Gastrocnemius medialis (tissue), 4 donors: Measurements from ENCODE around the gene ANKRD33B. TPM values are rescaled to one million over a fixed set of nuclear protein-coding genes. Genes with fewer than 3 reads are reported as not detected.
"Not testable (repeated sequence)": the region's sequence is repeated elsewhere in the genome, so short reads cannot be mapped to it uniquely, and the experiment has no call there.

ENCODE experiments used
- ATAC-seq, 2 donors: fragments of 150-250 bp; one replicate each; pipeline ENCODE4 v1.9.1; 2016
- DNase-seq, 2 donors: peaks; one replicate each; pipeline ENCODE4 v3.0.0-alpha.2; 2019
- H3K27ac ChIP-seq, 4 donors: fragments of 200-600 bp; sonication (generic); 1 replicate in 1 of 4; 2 replicates in 3 of 4; pipeline ENCODE4 v1.5.1; 2016 to 2018; ENCODE audit warnings: mild to moderate bottlenecking in 2 of 4, moderate library complexity in 1 of 4
- H3K27me3 ChIP-seq, 3 donors: fragments of 200-600 bp; sonication (generic) in 2 of 3; 1 replicate in 1 of 3; 2 replicates in 2 of 3; pipeline versions ENCODE4 v1.5.1 to v1.6.0; 2016 to 2019; ENCODE audit warnings: mild to moderate bottlenecking in 1 of 3, moderate library complexity in 1 of 3
- H3K36me3 ChIP-seq, 2 donors: fragments of 200-600 bp; sonication (generic) in 1 of 2; one replicate each; pipeline ENCODE4 v1.5.1; 2017 to 2018
- H3K4me1 ChIP-seq, 2 donors: fragments of 200-600 bp; sonication (generic) in 1 of 2; one replicate each; pipeline ENCODE4 v1.5.1; 2016 to 2017; ENCODE audit warnings: mild to moderate bottlenecking in 2 of 2
- H3K4me3 ChIP-seq, 4 donors: fragments of 200-600 bp; sonication (generic) in 3 of 4; 1 replicate in 1 of 4; 2 replicates in 3 of 4; pipeline ENCODE4 v1.5.1; 2016 to 2019; ENCODE audit warnings: mild to moderate bottlenecking in 2 of 4
- H3K9me3 ChIP-seq, 3 donors: fragments of 200-600 bp; sonication (generic) in 2 of 3; 1 replicate in 1 of 3; 2 replicates in 2 of 3; pipeline ENCODE4 v1.5.1; 2016 to 2019
- POLR2A ChIP-seq, 2 donors: fragments of 450-650 bp; IDR thresholded peaks; one replicate each; pipeline ENCODE4 v1.6.1; 2017; ENCODE audit warnings: antibody characterized with exemption in 2 of 2, mild to moderate bottlenecking in 2 of 2, moderate library complexity in 2 of 2
- in situ Hi-C, 4 donors: fragments of 200-750 bp; cut with MboI; loops; one replicate each; pipeline versions ENCODE4 v1.15.0 to v1.8.0; 2017; ENCODE audit warnings: low sequenced_read_pairs in 4 of 4
- intact Hi-C: fragments of 100-400 bp; cut with DNase I; formaldehyde crosslinking; loops from one replicate; pipeline ENCODE4 v1.15.1; 2023; ENCODE audit warnings: low total_unique reads
- total RNA-seq, 4 donors: library from RNA; depleted of rRNA; stranded (reverse); fragments of >200 nt; gene quantifications; one replicate each; pipeline versions ENCODE4 v1.1.0 to v1.2.3, GENCODE V29; 2016
- TF ChIP-seq, protein P1 (sequence below), 5 experiments: fragments of 450-650 bp in 3 of 5; fragments of 200-600 bp in 2 of 5; sonication (generic) in 2 of 5; IDR thresholded peaks in 4 of 5; conservative IDR thresholded peaks in 1 of 5; 1 replicate in 4 of 5; 2 replicates in 1 of 5; pipeline ENCODE4 v1.5.1; 2016 to 2019; ENCODE audit warnings: antibody characterized with exemption in 5 of 5, mild to moderate bottlenecking in 3 of 5, moderate library complexity in 3 of 5

Gene ANKRD33B
- total RNA-seq, 4 donors from 2014 or later = 2.2 to 38.9 (median 15.1) TPM

DNA sequence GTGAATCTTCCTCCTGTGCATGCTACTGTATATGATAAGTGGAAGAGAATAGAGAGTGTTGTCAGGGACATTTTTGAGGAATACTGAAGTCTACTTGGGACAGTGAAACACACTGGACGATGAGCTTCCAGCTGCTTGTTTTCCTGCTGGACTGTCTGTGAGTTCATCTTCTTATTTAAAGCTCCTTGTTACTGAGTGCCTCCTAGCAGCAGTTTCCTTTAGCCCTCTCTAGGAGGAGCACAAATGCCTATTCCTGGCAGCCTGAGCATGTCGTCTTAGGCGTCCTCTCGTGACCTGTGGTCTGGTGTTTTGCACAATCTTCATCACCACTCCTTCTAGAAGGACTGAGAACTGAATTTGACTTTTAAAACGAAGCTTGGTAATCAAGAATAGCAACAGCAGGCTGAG is 43.8 kb downstream of the ANKRD33B start:
- peak overlapping the region; percentile 74 to 89 (median 82) for H3K27ac ChIP-seq
- in situ Hi-C loops = loop anchor here in 1 of 4 donors (25.0 kb wide), 1 partner anchor 320 kb away; no protein-coding TSS in a partner anchor
- no peaks in the 10 kb centered on the region for H3K9me3 ChIP-seq
- H3K36me3 ChIP-seq = no peaks in the 10 kb centered on the region
- TF ChIP-seq, protein P1, sequence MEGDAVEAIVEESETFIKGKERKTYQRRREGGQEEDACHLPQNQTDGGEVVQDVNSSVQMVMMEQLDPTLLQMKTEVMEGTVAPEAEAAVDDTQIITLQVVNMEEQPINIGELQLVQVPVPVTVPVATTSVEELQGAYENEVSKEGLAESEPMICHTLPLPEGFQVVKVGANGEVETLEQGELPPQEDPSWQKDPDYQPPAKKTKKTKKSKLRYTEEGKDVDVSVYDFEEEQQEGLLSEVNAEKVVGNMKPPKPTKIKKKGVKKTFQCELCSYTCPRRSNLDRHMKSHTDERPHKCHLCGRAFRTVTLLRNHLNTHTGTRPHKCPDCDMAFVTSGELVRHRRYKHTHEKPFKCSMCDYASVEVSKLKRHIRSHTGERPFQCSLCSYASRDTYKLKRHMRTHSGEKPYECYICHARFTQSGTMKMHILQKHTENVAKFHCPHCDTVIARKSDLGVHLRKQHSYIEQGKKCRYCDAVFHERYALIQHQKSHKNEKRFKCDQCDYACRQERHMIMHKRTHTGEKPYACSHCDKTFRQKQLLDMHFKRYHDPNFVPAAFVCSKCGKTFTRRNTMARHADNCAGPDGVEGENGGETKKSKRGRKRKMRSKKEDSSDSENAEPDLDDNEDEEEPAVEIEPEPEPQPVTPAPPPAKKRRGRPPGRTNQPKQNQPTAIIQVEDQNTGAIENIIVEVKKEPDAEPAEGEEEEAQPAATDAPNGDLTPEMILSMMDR (IDR thresholded peaks at IDR 0.05 in 4 of 5, conservative IDR thresholded peaks at IDR 0.05 in 1 of 5) = peak in 1 of 5 experiments; percentile 28
- peak in 1 of 2 donors; percentile 51 for TF ChIP-seq POLR2A (IDR thresholded peaks at IDR 0.05)
- ATAC-seq (peak; percentile 96), DNase-seq (peak; percentile 81 to 83)
- no peaks in the 10 kb centered on the region for H3K27me3 ChIP-seq
- H3K4me1 ChIP-seq = peaks cover 16 to 18% of the 10 kb centered on the region in 2 donors
- peak overlapping the region in 2 of 4 donors; percentile 2 to 13 for H3K4me3 ChIP-seq
- intact Hi-C loops = no loop called here

DNA sequence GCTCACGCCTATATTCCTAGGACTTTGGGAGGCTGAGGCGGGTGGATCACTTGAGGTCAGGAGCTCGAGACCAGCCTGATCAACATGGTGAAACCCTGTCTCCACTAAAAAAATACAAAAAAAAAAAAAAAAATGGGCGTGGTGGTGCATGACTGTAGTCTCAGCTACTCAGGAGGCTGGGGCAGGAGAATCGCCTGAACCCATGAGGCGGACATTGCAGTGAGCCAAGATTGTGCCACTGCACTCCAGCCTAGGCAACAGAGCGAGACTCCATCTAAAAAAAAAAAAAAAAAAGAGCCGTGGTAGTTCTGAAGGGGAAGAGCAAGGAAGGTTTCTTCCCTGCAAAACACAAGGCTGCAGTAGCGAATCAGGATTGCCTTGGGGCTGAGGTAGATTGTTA is 44.2 kb downstream of the ANKRD33B start:
- H3K9me3 ChIP-seq, H3K4me3 ChIP-seq, H3K36me3 ChIP-seq, H3K27me3 ChIP-seq, intact Hi-C loops, DNase-seq: not testable (repeated sequence)
- in situ Hi-C loops = loop anchor here in 1 of 4 donors (25.0 kb wide), 1 partner anchor 321 kb away; no protein-coding TSS in a partner anchor
- H3K4me1 ChIP-seq = peaks cover 16 to 18% of the 10 kb centered on the region in 2 donors
- ATAC-seq = peak in 1 of 2 donors; percentile 12
- peak overlapping the region; percentile 74 to 89 (median 82) for H3K27ac ChIP-seq

DNA sequence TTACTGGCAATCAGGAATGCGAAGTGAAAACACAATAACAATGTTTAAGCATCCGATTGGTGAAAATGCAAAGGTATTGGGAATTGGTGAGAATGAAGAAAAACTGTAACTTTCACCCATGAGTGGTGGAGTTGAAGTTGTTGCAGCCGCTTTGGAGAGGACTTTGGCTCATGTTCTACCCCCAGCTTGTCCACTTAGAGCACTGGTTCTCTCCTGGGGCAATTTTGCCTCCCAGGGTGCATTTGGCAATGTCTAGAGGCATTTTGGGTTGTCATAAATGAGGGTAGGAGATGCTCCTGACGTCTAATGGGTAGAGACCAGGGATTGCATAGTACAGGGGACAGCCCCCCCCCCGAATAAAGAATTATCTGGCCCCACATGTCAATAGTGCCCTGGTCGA is 46.2 kb downstream of the ANKRD33B start:
- DNase-seq = no peak
- no peak for TF ChIP-seq POLR2A (IDR thresholded peaks at IDR 0.05)
- TF ChIP-seq, protein P1 (IDR thresholded peaks at IDR 0.05 in 4 of 5, conservative IDR thresholded peaks at IDR 0.05 in 1 of 5) = no peak
- in situ Hi-C loops = loop anchor here in 1 of 4 donors (25.0 kb wide), 1 partner anchor 323 kb away; no protein-coding TSS in a partner anchor

DNA sequence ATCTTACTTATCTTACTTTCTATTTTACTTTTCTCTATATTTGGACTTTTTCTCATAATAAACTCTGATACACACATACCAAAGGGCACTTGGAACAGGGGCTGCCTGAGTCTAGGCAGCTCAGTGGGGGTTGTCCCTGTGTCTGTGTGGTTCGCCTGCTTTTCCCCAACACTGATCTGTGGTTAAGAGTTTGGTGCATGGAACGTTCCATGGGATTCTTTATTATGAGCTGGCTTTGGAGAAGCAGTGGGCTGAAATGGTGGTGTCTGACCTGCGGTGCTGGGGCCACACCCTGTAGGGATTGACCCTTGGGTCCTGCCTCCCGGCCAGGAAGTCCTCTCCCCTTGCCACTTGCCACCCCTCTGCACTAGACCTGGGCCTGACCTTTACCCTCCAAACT is 47.4 kb downstream of the ANKRD33B start:
- TF ChIP-seq POLR2A (IDR thresholded peaks at IDR 0.05) = no peak
- TF ChIP-seq, protein P1 (IDR thresholded peaks at IDR 0.05 in 4 of 5, conservative IDR thresholded peaks at IDR 0.05 in 1 of 5) = no peak
- in situ Hi-C loops = loop anchor here in 1 of 4 donors (25.0 kb wide), 1 partner anchor 324 kb away; no protein-coding TSS in a partner anchor
- no peaks in the 10 kb centered on the region for H3K36me3 ChIP-seq

More for the DNA sequence above, 46.2 kb downstream of the ANKRD33B start:
- Histone ChIP-seq H3K36me3 (no peaks in the 10 kb centered on the region), H3K9me3 (no peaks in the 10 kb centered on the region), H3K4me3 (no peak overlapping the region), H3K4me1 (peaks cover 16 to 18% of the 10 kb centered on the region in 2 donors), H3K27me3 (no peaks in the 10 kb centered on the region), H3K27ac (no peak overlapping the region)
- no peak for ATAC-seq
- intact Hi-C loops = no loop called here

DNA sequence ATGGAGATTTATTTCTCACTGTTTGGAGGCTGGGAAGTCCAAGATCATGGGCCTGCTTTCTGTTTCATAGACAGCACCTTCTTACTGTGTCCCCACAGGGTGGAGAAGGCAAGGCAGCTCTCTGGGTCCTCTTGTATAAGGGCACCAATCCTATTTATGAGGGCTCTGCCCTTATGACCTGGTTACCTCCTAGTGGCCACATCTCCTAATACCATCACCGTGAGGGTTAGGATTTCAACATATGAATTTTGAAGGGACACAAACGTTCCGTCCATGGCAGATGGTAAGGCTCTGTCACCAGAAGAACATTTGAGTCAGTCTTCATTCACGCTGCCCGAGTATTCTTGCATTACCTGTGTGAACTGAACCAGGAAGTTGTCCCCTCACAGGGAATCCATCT is 48.4 kb downstream of the ANKRD33B start:
- DNase-seq = no peak
- no peaks in the 10 kb centered on the region for H3K9me3 ChIP-seq
- no peak overlapping the region for H3K4me3 ChIP-seq
- no peaks in the 10 kb centered on the region for H3K27me3 ChIP-seq
- no peak overlapping the region for H3K27ac ChIP-seq
- in situ Hi-C loops = loop anchor here in 1 of 4 donors (25.0 kb wide), 1 partner anchor 325 kb away; no protein-coding TSS in a partner anchor
- TF ChIP-seq, protein P1 (IDR thresholded peaks at IDR 0.05 in 4 of 5, conservative IDR thresholded peaks at IDR 0.05 in 1 of 5) = no peak
- no peak for TF ChIP-seq POLR2A (IDR thresholded peaks at IDR 0.05)
- no peak for ATAC-seq
- H3K36me3 ChIP-seq = no peaks in the 10 kb centered on the region
- intact Hi-C loops = no loop called here
- H3K4me1 ChIP-seq = peaks cover 10 to 11% of the 10 kb centered on the region in 2 donors

More for the DNA sequence above, 47.4 kb downstream of the ANKRD33B start:
- Histone ChIP-seq H3K27ac (no peak overlapping the region), H3K4me3 (no peak overlapping the region), H3K27me3 (no peaks in the 10 kb centered on the region), H3K4me1 (peaks cover 16 to 18% of the 10 kb centered on the region in 2 donors), H3K9me3 (no peaks in the 10 kb centered on the region)
- intact Hi-C loops = no loop called here
- ATAC-seq = no peak
- DNase-seq = no peak
